ENCODE measurements around the gene LRRC27. TPM values are rescaled to one million over a fixed set of nuclear protein-coding genes. Genes with fewer than 3 reads are reported as not detected.

The LRRC27 gene
- total and polyA plus RNA-seq, 2 of the 4 experiments (the other 2 are of a cell fraction): 3.8 to 5.3 TPM

GRCh38 chr10:132416566-132417256, 84.7 kb downstream of the LRRC27 start:
- Histone ChIP-seq H2AFZ (replicated peaks; ENCODE audit: low read length, poor library complexity) (no peak overlapping the region), H2AK5ac (ENCODE audit: low read depth, low read length) (no peak overlapping the region), H3K18ac (ENCODE audit: low read depth, low read length) (no peak overlapping the region), H3K36me3 (ENCODE audit: control insufficient read depth, insufficient read depth, low read length) (no peaks in the 10 kb centered on the region), H2BK5ac (ENCODE audit: low read depth, low read length, poor library complexity, severe bottlenecking) (no peak overlapping the region), H4K20me1 (ENCODE audit: insufficient read depth, low read length) (peaks cover 11% of the 10 kb centered on the region), H3K79me1 (ENCODE audit: low read depth in 1 of 2, low read length in 2 of 2) (peaks cover 0 to 9% of the 10 kb centered on the region in 2 experiments; a peak in 2 of 4 replicates), H3K9ac (ENCODE audit: low read depth, low read length) (no peak overlapping the region), H3K4me3 (ENCODE audit: insufficient read depth, low read depth, low read length) (no peak overlapping the region), H3K27me3 (ENCODE audit: control insufficient read depth, insufficient read depth, low read length) (no peaks in the 10 kb centered on the region), H2BK20ac (ENCODE audit: low read depth, low read length) (no peak overlapping the region), H2AK9ac (replicated peaks; ENCODE audit: low read depth, low read length, poor library complexity) (no peak overlapping the region), H4K8ac (ENCODE audit: low read depth in 2 of 2, low read length in 2 of 2) (no peak overlapping the region), H3K4me2 (ENCODE audit: low read depth, low read length) (no peak overlapping the region), H3K23ac (ENCODE audit: low read depth, low read length) (no peak overlapping the region), H3K56ac (ENCODE audit: extremely low read depth, insufficient read depth, low read length) (no peak overlapping the region), H4K5ac (ENCODE audit: low read depth, low read length) (no peak overlapping the region), H3K27ac (ENCODE audit: insufficient read depth, low read length) (no peak overlapping the region), H3K4ac (ENCODE audit: low read depth, low read length) (no peak overlapping the region), H3K4me1 (ENCODE audit: control insufficient read depth, insufficient read depth, low read length) (peaks cover 7% of the 10 kb centered on the region), H4K91ac (ENCODE audit: insufficient read depth, low read depth, low read length) (no peak overlapping the region), H2BK15ac (ENCODE audit: low read depth, low read length) (no peak overlapping the region), H3K14ac (replicated peaks; ENCODE audit: low read depth, low read length) (no peak overlapping the region), H3K9me3 (ENCODE audit: control insufficient read depth, insufficient read depth, low read length) (no peaks in the 10 kb centered on the region), H2BK120ac (ENCODE audit: low read depth, low read length) (no peak overlapping the region), H3K9me1 (ENCODE audit: insufficient read depth, low read length) (peaks cover 9% of the 10 kb centered on the region)
- no peak for TF ChIP-seq MAZ (IDR thresholded peaks at IDR 0.05; ENCODE audit: borderline replicate concordance, low read depth, low read length)
- no peak for TF ChIP-seq BHLHE40 (IDR thresholded peaks at IDR 0.05; ENCODE audit: low read depth, low read length)
- no peak for TF ChIP-seq RCOR1 (IDR thresholded peaks at IDR 0.05; ENCODE audit: insufficient replicate concordance, low read length)
- TF ChIP-seq RFX5 (IDR thresholded peaks at IDR 0.05; ENCODE audit: low read depth, low read length): no peak
- TF ChIP-seq RAD21 (IDR thresholded peaks at IDR 0.05; ENCODE audit: low read length): no peak
- TF ChIP-seq CTCF (conservative IDR thresholded peaks at IDR 0.05; ENCODE audit: low read depth, low read length): no peak
- TF ChIP-seq POLR2A (IDR thresholded peaks at IDR 0.05; ENCODE audit: low read depth, low read length): no peak
- no peak for TF ChIP-seq CEBPB (IDR thresholded peaks at IDR 0.05; ENCODE audit: low read depth, low read length)
- TF ChIP-seq MAFK (IDR thresholded peaks at IDR 0.05; ENCODE audit: low read depth, low read length): no peak
- TF ChIP-seq CHD1 (IDR thresholded peaks at IDR 0.05; ENCODE audit: low read depth, low read length): no peak
- no TSS peak for BruUV-seq (replicated peaks)
- ATAC-seq (ENCODE audit: low read depth): no peak
- DNase-seq: no peak
- CTCF ChIA-PET: no interaction called here
- POLR2A ChIA-PET (ENCODE audit: unreplicated experiment): no interaction called here
- dilution Hi-C loops (cut with HindIII; ENCODE audit: low sequenced_read_pairs, unreplicated experiment): no loop called here
- WGBS, 2 experiments (ENCODE audit: extremely low coverage in 2 of 2, insufficient read length in 1 of 2): 91% methylated on average over 12 of the region's 32 CpGs; no CpG with 5 or more reads in 1 of the 2 experiments
- intact Hi-C loops (cut with micrococcal nuclease): no loop called here
- in situ Hi-C loops (cut with MboI; ENCODE audit: low sequenced_read_pairs): no loop called here
